CD4-positive, CD25-positive, alpha-beta regulatory T cell (primary cell): Measurements from ENCODE around the gene SFRP5. TPM values are rescaled to one million over a fixed set of nuclear protein-coding genes. Genes with fewer than 3 reads are reported as not detected.
A peak's percentile ranks its signal among the peaks of the same experiment; 100 is the strongest.

ENCODE experiments used
- ATAC-seq, 2 donors: fragments of 150-1000 bp; cut with Tn5 transposase; one replicate each; pipeline ENCODE4 v1.10.0; 2021; ENCODE audit warnings: low read depth in 2 of 2, moderate number of reproducible peaks in 2 of 2, moderate library complexity in 1 of 2
- DNase-seq, 3 donors: peaks; one replicate each; pipeline versions ENCODE4 v3.0.0 to v3.0.0-alpha.2; 2012 to 2022; ENCODE audit warnings: mixed read lengths in 1 of 3
- H3K27ac ChIP-seq: one replicate; pipeline ENCODE4 v1.7.0; 2013; ENCODE audit warnings: mild to moderate bottlenecking, low read length; ENCODE audit not compliant: insufficient read depth, poor library complexity, severe bottlenecking
- H3K27me3 ChIP-seq: one replicate; pipeline ENCODE4 v1.7.0; 2013; ENCODE audit warnings: low read length; ENCODE audit not compliant: control insufficient read depth, insufficient read depth
- H3K36me3 ChIP-seq: one replicate; pipeline ENCODE4 v1.7.0; 2013; ENCODE audit warnings: mild to moderate bottlenecking, low read length, moderate library complexity; ENCODE audit not compliant: control insufficient read depth, insufficient read depth
- H3K4me1 ChIP-seq: 2 replicates; pipeline ENCODE4 v1.7.0; 2013; ENCODE audit warnings: mild to moderate bottlenecking, low read length; ENCODE audit not compliant: insufficient read depth, control insufficient read depth, poor library complexity, severe bottlenecking
- H3K4me3 ChIP-seq: one replicate; pipeline ENCODE4 v1.7.0; 2013; ENCODE audit warnings: low read depth, mild to moderate bottlenecking, low read length, moderate library complexity
- H3K9me3 ChIP-seq, 2 experiments: 1 replicate in 1 of 2; 2 replicates in 1 of 2; pipeline ENCODE4 v1.7.0; 2013; ENCODE audit warnings: low read length in 2 of 2, mild to moderate bottlenecking in 1 of 2, moderate library complexity in 1 of 2; ENCODE audit not compliant: control insufficient read depth in 2 of 2
- H3K27ac Mint-ChIP-seq, 3 donors: one replicate each; pipeline ENCODE4 v1.8.0; 2020 to 2022; ENCODE audit warnings: mild to moderate bottlenecking in 3 of 3, mixed read lengths in 3 of 3, moderate library complexity in 2 of 3
- H3K27me3 Mint-ChIP-seq: one replicate; pipeline ENCODE4 v1.8.0; 2022; ENCODE audit warnings: mild to moderate bottlenecking, mixed read lengths
- H3K36me3 Mint-ChIP-seq: one replicate; pipeline ENCODE4 v1.8.0; 2020; ENCODE audit warnings: mixed read lengths
- H3K4me1 Mint-ChIP-seq, 4 donors: one replicate each; pipeline ENCODE4 v1.8.0; 2020 to 2022; ENCODE audit warnings: mixed read lengths in 4 of 4, mild to moderate bottlenecking in 1 of 4
- H3K4me3 Mint-ChIP-seq, 4 donors: one replicate each; pipeline ENCODE4 v1.8.0; 2020 to 2022; ENCODE audit warnings: mild to moderate bottlenecking in 4 of 4, mixed read lengths in 4 of 4, moderate library complexity in 3 of 4
- H3K9me3 Mint-ChIP-seq, 7 donors: one replicate each; pipeline ENCODE4 v1.8.0; 2020 to 2022; ENCODE audit warnings: mixed read lengths in 7 of 7, mild to moderate bottlenecking in 3 of 7, moderate library complexity in 2 of 7
- polyA plus RNA-seq, 4 donors: library from polyadenylated mRNA; unstranded; fragments of 300-500 nt; fragmentation: Illumina TruSeq; gene quantifications; one replicate each; pipeline ENCODE4 v1.2.3, GENCODE V29; 2021
- total RNA-seq: library from RNA; stranded (reverse); gene quantifications from one replicate; pipeline ENCODE4 v1.2.3, GENCODE V29; 2022

SFRP5 gene
- total and polyA plus RNA-seq, 5 donors from 2014 or later = 0.34 to 0.93 (median 0.43) TPM; not detected in 2

- peak; percentile 48 to 58 (median 54) for DNase-seq
- H3K9me3 Mint-ChIP-seq = peaks cover 0 to 1% (median 0%) of the 10 kb centered on the region in 7 donors
Observed at GRCh38 chr10:97731346-97732051, 40.3 kb downstream of the SFRP5 start.

DNA sequence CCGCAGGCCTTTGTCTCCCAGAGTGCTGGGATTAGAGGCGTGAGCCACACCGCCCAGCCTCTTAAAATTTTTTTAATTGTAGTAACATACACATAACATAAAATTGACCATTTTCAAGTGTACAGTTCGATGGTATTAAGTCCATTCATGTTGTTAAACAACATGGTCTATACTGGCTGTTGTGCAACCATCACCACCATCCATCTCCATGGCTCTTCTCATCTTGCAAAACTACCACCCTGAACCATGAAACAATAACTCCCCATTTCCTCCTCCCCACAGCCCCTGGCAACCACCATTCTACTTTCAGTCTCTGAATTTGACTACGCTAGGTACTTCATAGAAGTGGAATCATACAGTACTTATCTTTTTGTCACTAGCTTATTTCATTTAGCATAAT lies 42.8 kb downstream of the SFRP5 start:
- H3K36me3 ChIP-seq = no peaks in the 10 kb centered on the region
- H3K4me3 ChIP-seq = no peak overlapping the region
- ATAC-seq (no peak), DNase-seq (no peak)
- Mint-ChIP-seq H3K4me1 (no peaks in the 10 kb centered on the region), H3K27me3 (peaks cover 35% of the 10 kb centered on the region), H3K9me3 (peaks cover 0 to 1% (median 0%) of the 10 kb centered on the region in 7 donors), H3K4me3 (peak overlapping the region in 1 of 4 donors; percentile 58), H3K27ac (no peak overlapping the region), H3K36me3 (no peaks in the 10 kb centered on the region)
- H3K9me3 ChIP-seq = no peaks in the 10 kb centered on the region
- H3K27me3 ChIP-seq = peaks cover 7% of the 10 kb centered on the region
- no peak overlapping the region for H3K27ac ChIP-seq
- no peaks in the 10 kb centered on the region for H3K4me1 ChIP-seq

More at GRCh38 chr10:97731346-97732051, 40.3 kb downstream of the SFRP5 start:
- H3K27ac Mint-ChIP-seq = no peak overlapping the region
- Histone ChIP-seq H3K27ac (no peak overlapping the region), H3K9me3 (no peaks in the 10 kb centered on the region), H3K27me3 (peaks cover 5% of the 10 kb centered on the region), H3K4me3 (no peak overlapping the region), H3K4me1 (peaks cover under 1% of the 10 kb centered on the region), H3K36me3 (no peaks in the 10 kb centered on the region)
- H3K4me3 Mint-ChIP-seq = peak overlapping the region in 2 of 4 donors; percentile 51
- no peaks in the 10 kb centered on the region for H3K36me3 Mint-ChIP-seq
- H3K27me3 Mint-ChIP-seq = peaks cover 22% of the 10 kb centered on the region
- ATAC-seq = peak; percentile 50 to 53
- peaks cover under 1 to 9% (median 4%) of the 10 kb centered on the region in 4 donors for H3K4me1 Mint-ChIP-seq

GRCh38 chr10:97726636-97727178 lies 45.1 kb downstream of the SFRP5 start:
- H3K36me3 Mint-ChIP-seq = no peaks in the 10 kb centered on the region
- no peaks in the 10 kb centered on the region for H3K4me1 ChIP-seq
- no peaks in the 10 kb centered on the region for H3K4me1 Mint-ChIP-seq
- ATAC-seq (no peak), DNase-seq (peak in 1 of 3 donors; percentile 16)
- peaks cover 0 to 1% (median 0%) of the 10 kb centered on the region in 7 donors for H3K9me3 Mint-ChIP-seq
- H3K27me3 Mint-ChIP-seq = peaks cover 39% of the 10 kb centered on the region
- no peaks in the 10 kb centered on the region for H3K9me3 ChIP-seq
- H3K4me3 ChIP-seq = no peak overlapping the region
- no peak overlapping the region for H3K27ac ChIP-seq
- no peak overlapping the region for H3K27ac Mint-ChIP-seq
- H3K27me3 ChIP-seq = peaks cover 7% of the 10 kb centered on the region
- no peak overlapping the region for H3K4me3 Mint-ChIP-seq
- H3K36me3 ChIP-seq = no peaks in the 10 kb centered on the region

DNA sequence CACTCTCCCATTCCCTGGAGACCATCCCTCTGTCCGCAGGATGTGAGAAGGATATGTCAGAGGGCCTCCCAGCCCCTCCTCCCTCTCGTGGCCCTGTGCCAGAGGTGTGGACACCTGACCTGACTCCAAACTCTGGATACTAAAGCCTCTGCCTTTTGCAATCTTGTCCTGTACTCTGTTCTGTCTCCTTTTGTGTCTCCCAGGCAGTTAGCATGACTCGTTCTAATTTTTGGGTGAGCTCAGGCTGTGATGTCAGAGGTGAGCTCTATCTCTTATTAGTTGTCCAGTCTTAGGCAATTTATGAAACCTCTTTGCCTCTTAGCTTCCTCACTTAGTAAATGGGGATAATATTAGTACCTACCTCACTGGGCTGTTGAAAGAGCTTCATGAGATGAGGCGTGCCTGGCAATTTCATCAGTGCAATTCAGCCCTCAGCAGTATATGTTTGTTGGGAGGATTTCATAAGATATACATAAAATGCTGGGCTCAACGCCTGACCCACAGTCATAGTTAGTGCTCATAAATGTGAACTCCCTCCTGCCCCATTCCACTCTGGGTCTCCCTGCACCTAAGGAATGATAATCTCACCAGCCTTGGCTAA lies 47.4 kb downstream of the SFRP5 start:
- Histone ChIP-seq H3K4me1 (no peaks in the 10 kb centered on the region), H3K4me3 (no peak overlapping the region), H3K36me3 (no peaks in the 10 kb centered on the region), H3K9me3 (no peaks in the 10 kb centered on the region), H3K27ac (no peak overlapping the region), H3K27me3 (peaks cover 7% of the 10 kb centered on the region)
- Mint-ChIP-seq H3K4me1 (no peaks in the 10 kb centered on the region), H3K27ac (no peak overlapping the region), H3K9me3 (peaks cover 0 to 1% (median 0%) of the 10 kb centered on the region in 7 donors), H3K36me3 (no peaks in the 10 kb centered on the region), H3K4me3 (no peak overlapping the region), H3K27me3 (peaks cover 29% of the 10 kb centered on the region)
- DNase-seq (no peak), ATAC-seq (no peak)

GRCh38 chr10:97723001-97723400 lies 48.8 kb downstream of the SFRP5 start:
- Mint-ChIP-seq H3K4me1 (no peaks in the 10 kb centered on the region), H3K36me3 (no peaks in the 10 kb centered on the region), H3K9me3 (no peaks in the 10 kb centered on the region), H3K27ac (no peak overlapping the region), H3K27me3 (peaks cover 23% of the 10 kb centered on the region), H3K4me3 (no peak overlapping the region)
- DNase-seq = no peak
- no peaks in the 10 kb centered on the region for H3K4me1 ChIP-seq
- H3K27ac ChIP-seq = no peak overlapping the region
- H3K4me3 ChIP-seq = no peak overlapping the region
- no peaks in the 10 kb centered on the region for H3K9me3 ChIP-seq
- no peaks in the 10 kb centered on the region for H3K36me3 ChIP-seq
- no peak for ATAC-seq
- H3K27me3 ChIP-seq = peaks cover 7% of the 10 kb centered on the region

- H3K4me1 Mint-ChIP-seq = no peaks in the 10 kb centered on the region
- no peaks in the 10 kb centered on the region for H3K36me3 Mint-ChIP-seq
- H3K27ac Mint-ChIP-seq = peak overlapping the region in 1 of 3 donors; percentile 62
Observed at GRCh38 chr10:97721871-97722780, 49.7 kb downstream of the SFRP5 start.

GRCh38 chr10:97719602-97720001 lies 52.2 kb downstream of the SFRP5 start:
- Mint-ChIP-seq H3K27ac (no peak overlapping the region), H3K27me3 (peaks cover 26% of the 10 kb centered on the region), H3K4me1 (peaks cover 0 to 6% (median 0%) of the 10 kb centered on the region in 4 donors), H3K9me3 (no peaks in the 10 kb centered on the region), H3K36me3 (no peaks in the 10 kb centered on the region), H3K4me3 (no peak overlapping the region)
- H3K27ac ChIP-seq = no peak overlapping the region
- DNase-seq = no peak
- no peaks in the 10 kb centered on the region for H3K4me1 ChIP-seq
- H3K4me3 ChIP-seq = no peak overlapping the region
- H3K36me3 ChIP-seq = no peaks in the 10 kb centered on the region
- H3K9me3 ChIP-seq = no peaks in the 10 kb centered on the region
- ATAC-seq = no peak
- no peaks in the 10 kb centered on the region for H3K27me3 ChIP-seq

More at GRCh38 chr10:97721871-97722780, 49.7 kb downstream of the SFRP5 start:
- Mint-ChIP-seq H3K27me3 (peaks cover 23% of the 10 kb centered on the region), H3K4me3 (no peak overlapping the region), H3K9me3 (no peaks in the 10 kb centered on the region)
- H3K36me3 ChIP-seq = no peaks in the 10 kb centered on the region
- no peak overlapping the region for H3K4me3 ChIP-seq
- ATAC-seq = no peak
- H3K9me3 ChIP-seq = no peaks in the 10 kb centered on the region
- no peak overlapping the region for H3K27ac ChIP-seq
- DNase-seq = no peak
- H3K4me1 ChIP-seq = no peaks in the 10 kb centered on the region
- H3K27me3 ChIP-seq = peaks cover 7% of the 10 kb centered on the region
